ENCODE data around the gene ZNF396. TPM values are rescaled to one million over a fixed set of nuclear protein-coding genes. Genes with fewer than 3 reads are reported as not detected.
A peak's percentile ranks its signal among the peaks of the same experiment; 100 is the strongest.

ZNF396 gene
- 1 to 10 TPM; 5.0 to 7.4 (median 5.8) TPM for polyA plus RNA-seq (ENCODE audit: insufficient read length in 4 of 4)

- DNase-seq (ENCODE audit: low read depth in 4 of 4, low spot score in 2 of 4) = peak in 2 of 4 donors; percentile 50 to 51
These were observed at the start of gene ZNF396 for GRCh38 chr18:35376742-35377695. Gene ZNF396, minus strand, starts transcription at chr18:35377337. Its CDS starts 3,045 bp downstream, at chr18:35374292.

GRCh38 chr18:35426786-35427185 is 49.6 kb upstream of the ZNF396 start:
- no peak for DNase-seq (ENCODE audit: low read depth in 4 of 4, low spot score in 2 of 4)

- DNase-seq (ENCODE audit: low read depth in 4 of 4, low spot score in 2 of 4) = no peak
These were observed 47.2 kb upstream of the ZNF396 start for GRCh38 chr18:35424356-35424755.

- no peak for DNase-seq (ENCODE audit: low read depth in 4 of 4, low spot score in 2 of 4)
These were observed 45.1 kb upstream of the ZNF396 start for GRCh38 chr18:35422237-35422636.

- DNase-seq (ENCODE audit: low read depth in 4 of 4, low spot score in 2 of 4) = no peak
These were observed 41.5 kb upstream of the ZNF396 start for GRCh38 chr18:35418610-35419009.

- DNase-seq (ENCODE audit: low read depth in 4 of 4, low spot score in 2 of 4) = no peak
These were observed 40.1 kb upstream of the ZNF396 start for GRCh38 chr18:35417223-35417622.

GRCh38 chr18:35415511-35416073 is 38.5 kb upstream of the ZNF396 start:
- no peak for DNase-seq (ENCODE audit: low read depth in 4 of 4, low spot score in 2 of 4)

GRCh38 chr18:35413163-35413511 is 36.0 kb upstream of the ZNF396 start:
- no peak for DNase-seq (ENCODE audit: low read depth in 4 of 4, low spot score in 2 of 4)

- no peak for DNase-seq (ENCODE audit: low read depth in 4 of 4, low spot score in 2 of 4)
These were observed 34.7 kb upstream of the ZNF396 start for GRCh38 chr18:35411625-35412351.

GRCh38 chr18:35410561-35410960 is 33.4 kb upstream of the ZNF396 start:
- no peak for DNase-seq (ENCODE audit: low read depth in 4 of 4, low spot score in 2 of 4)

- no peak for DNase-seq (ENCODE audit: low read depth in 4 of 4, low spot score in 2 of 4)
These were observed 32.8 kb upstream of the ZNF396 start for GRCh38 chr18:35409911-35410310.

GRCh38 chr18:35408843-35409261 is 31.7 kb upstream of the ZNF396 start:
- DNase-seq (ENCODE audit: low read depth in 4 of 4, low spot score in 2 of 4) = no peak

- peak in 1 of 4 donors; percentile 63 for DNase-seq (ENCODE audit: low read depth in 4 of 4, low spot score in 2 of 4)
These were observed 30.8 kb upstream of the ZNF396 start for GRCh38 chr18:35407871-35408481.

- DNase-seq (ENCODE audit: low read depth in 4 of 4, low spot score in 2 of 4) = no peak
These were observed 29.5 kb upstream of the ZNF396 start for GRCh38 chr18:35406666-35407065.

GRCh38 chr18:35397976-35398375 is 20.8 kb upstream of the ZNF396 start:
- no peak for DNase-seq (ENCODE audit: low read depth in 4 of 4, low spot score in 2 of 4)

GRCh38 chr18:35393716-35394115 is 16.6 kb upstream of the ZNF396 start:
- DNase-seq (ENCODE audit: low read depth in 4 of 4, low spot score in 2 of 4) = no peak

GRCh38 chr18:35392375-35392774 is 15.2 kb upstream of the ZNF396 start:
- DNase-seq (ENCODE audit: low read depth in 4 of 4, low spot score in 2 of 4) = no peak

GRCh38 chr18:35390951-35391700 is 14.0 kb upstream of the ZNF396 start:
- DNase-seq (ENCODE audit: low read depth in 4 of 4, low spot score in 2 of 4) = no peak

- DNase-seq (ENCODE audit: low read depth in 4 of 4, low spot score in 2 of 4) = no peak
These were observed 12.0 kb upstream of the ZNF396 start for GRCh38 chr18:35389095-35389618.

GRCh38 chr18:35387152-35387571 is 10.0 kb upstream of the ZNF396 start:
- no peak for DNase-seq (ENCODE audit: low read depth in 4 of 4, low spot score in 2 of 4)
